GM04503 (cell line): ENCODE data around the gene SLC35D2.
"Not testable (repeated sequence)": the region's sequence is repeated elsewhere in the genome, so short reads cannot be mapped to it uniquely, and the experiment has no call there.

Experiments used
- DNase-seq: peaks from one replicate; pipeline ENCODE4 v3.0.0-alpha.2; 2012; ENCODE audit warnings: low read depth

The SLC35D2 gene

DNA sequence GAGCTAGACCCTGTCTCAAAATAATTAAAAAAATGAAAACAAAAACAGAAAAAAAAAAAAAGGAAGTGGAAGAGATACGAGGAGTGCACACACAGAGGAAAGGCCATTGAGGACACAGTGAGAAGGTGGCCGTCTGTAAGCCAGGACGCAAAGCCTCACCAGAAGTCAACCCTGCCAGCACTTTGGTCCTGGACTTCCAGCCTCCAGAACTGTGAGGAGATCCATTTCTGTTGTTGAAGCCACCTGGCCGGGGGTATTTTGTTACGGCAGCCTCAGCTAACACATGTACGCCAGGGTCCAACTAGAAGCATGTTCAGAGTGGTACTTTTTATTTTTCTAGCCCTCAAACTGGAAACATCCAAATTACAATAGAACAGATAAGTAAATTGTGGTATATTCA is 21.8 kb downstream of the SLC35D2 start:
- no peak for DNase-seq

DNA sequence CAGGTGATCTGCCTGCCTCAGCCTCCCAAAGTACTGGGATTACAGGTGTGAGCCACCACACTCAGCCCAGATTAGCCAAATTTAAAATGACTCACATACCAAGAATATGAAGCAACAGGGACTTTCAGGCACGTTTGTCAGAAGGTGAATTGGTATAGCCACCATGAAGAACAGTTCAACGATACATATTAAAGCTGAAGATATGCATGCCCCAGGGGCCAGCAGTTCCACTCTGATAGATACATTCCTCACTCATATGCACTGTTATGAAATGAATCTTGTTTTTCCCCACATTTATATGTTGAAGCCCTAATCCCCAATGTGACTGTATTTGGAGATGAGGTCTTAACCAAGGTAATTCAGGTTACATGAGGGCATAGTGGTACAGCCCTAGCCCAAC is 22.5 kb downstream of the SLC35D2 start:
- DNase-seq, result no peak

DNA sequence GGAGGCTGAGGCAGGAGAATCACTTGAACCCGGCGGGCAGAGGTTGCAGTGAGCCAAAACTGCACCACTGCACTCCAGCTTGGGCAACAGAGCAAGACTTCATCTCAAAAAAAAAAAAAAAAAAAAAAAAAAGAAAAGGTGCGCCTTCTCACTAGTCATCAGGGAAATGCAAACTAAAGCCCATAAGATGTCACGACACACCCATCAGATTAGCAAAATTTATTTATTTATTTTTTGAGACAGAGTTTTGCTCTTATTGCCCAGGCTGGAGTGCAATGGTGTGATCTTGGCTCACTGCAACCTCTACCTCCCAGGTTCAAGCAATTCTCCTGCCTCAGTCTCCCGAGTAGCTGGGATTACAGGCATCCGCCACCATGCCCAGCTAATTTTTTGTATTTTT is 23.0 kb downstream of the SLC35D2 start:
- DNase-seq, result not testable (repeated sequence)

DNA sequence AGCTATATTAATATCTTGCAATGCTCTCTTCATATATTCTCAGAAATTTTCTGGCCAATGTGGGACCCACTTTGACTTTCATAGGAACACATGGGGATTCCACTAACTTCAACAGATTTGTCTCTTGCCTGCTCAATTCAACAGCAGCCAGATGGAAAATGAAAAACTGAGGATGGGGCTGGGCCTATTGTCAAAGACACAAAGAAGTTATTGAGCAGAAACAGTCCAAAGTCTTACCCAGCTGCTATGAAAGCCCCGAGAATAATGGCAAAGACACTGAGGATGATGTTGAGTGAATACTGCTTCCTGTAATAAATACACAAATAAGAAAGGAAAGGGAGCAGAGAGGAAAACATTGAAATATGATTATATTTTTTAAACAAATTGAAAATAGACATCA is 32.6 kb downstream of the SLC35D2 start:
- no peak for DNase-seq

DNA sequence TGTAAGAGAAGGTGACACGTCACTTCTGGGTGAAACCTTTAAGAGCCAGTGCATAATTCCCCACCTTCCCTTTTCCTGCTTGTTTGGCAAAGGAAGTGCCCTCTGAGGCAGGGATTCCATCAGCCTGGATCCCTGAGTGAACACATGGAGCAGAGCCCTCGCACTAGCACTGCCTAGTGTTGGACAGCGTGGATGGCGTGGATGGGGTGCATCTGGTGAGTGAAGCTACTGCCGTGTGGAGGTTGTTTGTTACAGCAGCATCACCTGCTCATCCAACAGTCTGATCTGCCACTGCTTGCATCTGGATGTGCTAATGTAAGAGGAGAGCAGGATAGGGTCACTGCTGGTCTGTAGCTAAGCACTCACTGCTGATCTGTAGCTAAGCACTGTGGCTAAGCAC is 35.2 kb downstream of the SLC35D2 start:
- no peak for DNase-seq

DNA sequence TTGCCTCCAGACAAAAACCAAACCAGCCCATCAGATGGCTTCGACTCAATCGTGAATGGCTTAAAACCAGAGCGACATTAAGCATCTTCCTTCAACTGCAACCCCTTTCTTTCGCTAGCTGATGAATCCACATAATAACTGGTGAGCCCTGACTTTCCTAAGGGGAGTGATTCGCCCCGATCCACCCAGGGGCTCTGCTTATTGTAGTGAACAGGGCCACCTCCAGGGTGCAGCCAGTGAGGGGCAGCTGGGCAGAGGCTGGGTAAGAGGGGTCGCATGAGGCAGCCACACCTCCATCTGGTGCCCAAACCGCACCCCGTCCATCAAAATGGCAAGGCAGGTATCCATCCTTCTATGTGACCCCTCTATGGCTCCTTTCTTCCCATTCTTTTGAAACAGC is 38.0 kb downstream of the SLC35D2 start:
- no peak for DNase-seq

DNA sequence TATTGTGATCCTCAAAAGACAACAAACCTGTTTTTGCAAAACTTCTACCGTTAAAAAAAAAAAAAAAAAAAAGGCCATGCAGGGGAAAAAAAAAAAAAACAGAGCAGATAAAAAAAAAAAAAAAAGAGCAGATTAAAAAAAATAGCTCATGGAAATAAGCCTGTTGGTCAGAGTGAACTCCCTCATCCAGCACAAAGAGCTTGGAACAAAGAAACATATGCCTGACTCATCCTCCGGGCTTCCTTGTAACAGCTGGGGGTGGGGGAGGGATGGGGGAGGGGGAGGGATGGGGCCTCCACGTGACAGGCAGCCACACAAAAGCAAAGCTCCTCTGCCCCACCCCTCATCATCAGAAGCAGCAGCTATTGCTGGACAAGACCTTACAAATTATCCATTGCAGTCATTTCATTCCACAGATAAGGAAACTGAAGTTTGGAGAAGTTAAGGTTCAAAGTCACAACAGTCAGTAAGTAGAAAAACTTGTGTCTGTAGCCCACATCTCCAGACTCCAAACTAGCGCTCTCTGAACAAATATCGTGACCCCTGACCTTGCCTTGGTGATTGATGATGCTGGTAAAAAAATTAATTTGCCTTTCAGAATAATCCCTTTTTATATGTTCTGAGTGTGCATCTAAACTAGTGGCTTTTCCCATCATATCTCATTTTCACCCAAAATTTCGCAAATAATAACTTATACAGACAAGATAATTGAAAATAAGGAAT is 38.9 kb downstream of the SLC35D2 start:
- DNase-seq, result peak; percentile 54

DNA sequence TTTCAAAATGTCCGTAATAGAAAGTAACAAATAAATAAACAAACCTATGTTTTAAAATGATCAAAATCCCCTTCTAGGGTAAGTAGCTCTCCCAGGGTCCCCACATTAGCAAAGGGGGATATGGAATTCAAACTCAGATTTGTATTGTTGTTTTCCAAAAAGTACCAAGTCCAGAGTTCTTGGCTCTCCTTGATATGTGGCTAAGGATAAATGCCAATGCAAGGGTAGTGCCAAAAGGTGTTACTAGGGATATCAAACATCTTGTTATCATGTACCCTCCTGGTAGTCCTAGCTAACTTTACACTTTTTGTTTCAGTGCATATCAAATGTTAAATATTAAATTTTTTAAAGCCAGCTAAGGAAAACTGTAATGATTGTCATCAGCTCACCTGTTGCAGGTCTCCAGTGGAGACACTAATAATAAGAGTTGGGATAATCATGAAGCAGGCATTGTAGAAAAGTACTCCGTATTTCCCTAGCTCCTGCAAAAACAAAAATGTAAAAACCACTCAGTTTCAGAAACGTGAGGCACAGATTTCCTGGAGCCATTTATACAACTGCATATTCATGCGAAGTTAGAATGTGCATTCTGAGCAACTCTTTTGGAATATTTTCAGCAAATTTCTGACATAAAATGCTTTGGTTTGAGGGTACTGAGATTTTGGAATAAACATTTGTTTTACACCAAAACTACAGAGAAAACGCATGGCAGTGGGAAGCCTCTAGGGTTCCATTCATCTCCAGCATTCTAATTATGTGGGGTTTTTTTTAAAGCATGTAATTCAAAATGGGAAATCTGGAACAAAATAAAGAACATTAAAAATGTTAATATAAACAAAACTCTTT is 39.8 kb downstream of the SLC35D2 start:
- DNase-seq, result no peak

DNA sequence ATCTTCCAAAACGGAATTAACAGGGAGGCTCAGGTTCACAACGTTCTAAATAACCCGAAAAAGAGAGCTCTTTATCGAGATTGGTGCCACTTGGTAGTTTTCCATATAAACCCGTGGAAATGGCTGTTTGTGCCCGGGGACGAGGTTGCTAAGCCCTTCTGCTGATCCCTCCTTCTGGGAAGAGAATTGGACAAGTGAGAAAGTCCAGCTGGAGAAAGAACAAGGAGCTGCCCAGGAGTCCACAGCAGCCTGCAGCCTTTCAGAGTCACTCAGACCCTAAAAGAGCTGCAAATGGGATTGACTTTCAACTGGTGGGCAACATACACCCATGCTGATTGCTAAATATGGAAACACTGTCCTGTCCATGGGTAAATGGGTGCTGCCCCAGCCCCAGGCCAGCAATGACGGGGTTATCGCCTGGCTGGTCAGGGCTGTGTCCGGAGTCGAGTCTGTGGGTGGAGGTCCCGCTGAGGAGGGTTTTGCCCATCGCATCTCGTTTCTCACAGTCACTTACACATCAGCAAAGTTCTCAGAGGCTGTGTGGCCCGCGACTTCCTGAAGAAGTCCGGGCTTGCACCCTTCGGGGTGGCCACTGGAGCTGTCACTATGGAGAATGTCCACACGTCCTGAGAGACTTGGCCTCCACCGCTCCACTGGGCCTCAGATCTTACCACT is 40.8 kb downstream of the SLC35D2 start:
- DNase-seq, result no peak

DNA sequence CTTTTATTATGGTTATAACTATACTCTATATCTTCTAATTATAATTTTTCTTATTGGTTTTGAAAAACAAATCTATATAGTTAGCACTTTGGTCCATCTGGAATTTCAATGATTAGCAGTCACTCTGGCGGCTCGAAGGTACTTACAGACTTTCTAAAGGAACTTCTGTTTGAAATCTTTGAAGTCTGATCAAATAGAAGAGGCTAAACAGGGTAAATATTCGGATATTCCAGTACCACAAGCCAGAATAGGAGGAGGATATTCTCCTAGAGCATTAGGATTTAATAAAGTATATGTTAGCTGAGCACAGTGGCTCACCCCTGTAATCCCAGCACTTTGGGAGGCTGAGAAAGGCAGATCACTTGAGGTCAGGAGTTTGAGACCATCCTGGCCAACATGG is 42.8 kb downstream of the SLC35D2 start:
- no peak for DNase-seq

DNA sequence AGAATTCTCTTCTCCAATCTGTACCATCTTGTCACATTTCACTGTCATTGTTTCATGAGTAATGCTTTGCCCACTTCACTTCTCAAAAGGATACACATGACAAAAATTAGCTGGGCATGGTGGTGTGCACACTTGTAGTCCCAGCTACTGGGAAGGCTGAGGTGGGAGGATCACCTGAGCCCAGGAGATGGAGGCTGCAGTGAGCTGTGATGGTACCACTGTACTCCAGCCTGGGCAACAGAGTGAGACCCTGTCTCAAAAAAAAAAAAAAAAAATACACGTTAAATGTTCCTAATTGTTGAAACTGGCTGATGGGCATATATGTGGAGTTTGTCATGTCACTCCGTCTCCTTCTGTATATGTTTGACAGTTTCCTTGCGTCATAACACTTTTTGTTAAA is 45.2 kb downstream of the SLC35D2 start:
- no peak for DNase-seq

DNA sequence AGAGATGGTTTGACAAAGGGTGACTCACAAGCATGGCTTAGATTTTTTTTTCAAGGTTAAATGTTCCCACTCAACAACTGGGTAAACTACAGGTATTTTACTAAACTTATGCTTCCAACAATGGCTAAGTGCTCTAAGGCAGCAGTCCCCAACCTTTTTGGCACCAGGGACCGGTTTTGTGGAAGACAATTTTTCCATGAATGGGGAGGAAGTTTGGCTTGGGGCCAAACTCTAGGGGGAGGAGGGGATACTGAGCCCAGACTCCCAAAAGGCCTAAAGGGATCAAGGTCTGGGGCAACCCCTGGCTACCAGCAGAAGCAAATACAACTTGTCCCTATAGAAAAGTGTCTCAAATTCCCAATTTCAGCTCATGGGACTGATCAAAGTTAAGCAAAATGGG is 49.6 kb downstream of the SLC35D2 start:
- no peak for DNase-seq

DNA sequence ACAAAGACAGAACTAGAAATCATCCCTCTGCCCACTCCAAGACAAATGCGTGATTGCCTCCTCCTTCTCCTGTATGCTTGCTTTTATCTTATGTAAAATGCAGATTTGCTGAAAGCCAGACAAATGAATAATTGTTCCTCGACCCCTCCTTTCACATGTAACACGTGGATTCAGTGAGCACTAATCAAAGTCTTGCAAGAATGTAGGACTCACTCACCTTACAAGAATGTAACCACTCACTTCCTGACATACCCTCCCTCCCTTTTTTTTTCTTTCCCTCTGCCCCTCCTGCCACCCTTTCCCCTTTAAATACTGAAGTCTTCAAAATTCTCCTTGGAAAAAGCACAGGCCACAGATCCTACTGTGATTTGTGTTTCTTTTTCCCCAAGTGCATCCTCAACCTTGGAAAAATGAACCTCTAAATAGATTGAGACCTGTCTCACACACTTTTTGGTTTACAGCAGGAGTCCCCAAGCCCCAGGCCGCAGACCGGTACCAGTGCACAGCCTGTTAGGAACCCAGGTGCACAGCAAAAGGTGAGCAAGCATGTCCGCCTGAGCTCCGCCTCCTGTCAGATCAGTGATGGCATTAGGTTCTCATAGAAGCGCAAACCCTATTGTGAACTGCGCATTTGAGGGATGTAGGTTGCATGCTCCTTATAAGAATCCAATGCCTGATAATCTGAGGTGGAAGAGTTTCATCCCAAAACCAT is 52.1 kb downstream of the SLC35D2 start:
- DNase-seq, result no peak

DNA sequence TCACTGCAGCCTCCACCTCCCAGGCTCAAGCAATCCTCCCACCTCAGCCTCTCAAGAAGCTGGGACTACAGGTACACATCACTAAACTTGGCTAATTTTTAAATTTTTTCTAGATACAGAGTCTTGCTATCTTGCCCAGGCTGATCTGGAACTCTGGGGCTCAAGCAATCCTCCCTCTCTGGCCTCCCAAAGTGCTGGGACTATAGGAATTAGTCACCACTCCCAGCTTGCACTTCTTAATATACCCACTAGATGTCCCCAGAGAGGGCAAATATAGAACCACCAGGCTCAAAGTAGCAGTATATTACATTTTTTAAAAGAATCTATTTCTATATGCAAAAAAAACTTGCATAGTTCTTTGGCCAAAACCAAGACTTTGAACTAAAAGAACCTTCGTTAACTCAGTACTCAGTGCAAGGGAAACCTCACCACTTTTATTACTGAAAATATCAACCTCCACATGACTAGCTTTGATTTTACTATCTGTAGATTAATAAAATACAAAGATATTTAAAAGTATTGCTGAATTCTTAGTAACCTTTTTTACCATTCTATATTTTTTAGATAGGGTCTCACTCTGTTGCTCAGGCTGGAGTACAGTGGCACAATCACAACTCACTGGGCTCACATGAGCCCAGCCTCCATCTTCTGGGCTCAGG is 55.7 kb downstream of the SLC35D2 start:
- DNase-seq, result peak; percentile 16

DNA sequence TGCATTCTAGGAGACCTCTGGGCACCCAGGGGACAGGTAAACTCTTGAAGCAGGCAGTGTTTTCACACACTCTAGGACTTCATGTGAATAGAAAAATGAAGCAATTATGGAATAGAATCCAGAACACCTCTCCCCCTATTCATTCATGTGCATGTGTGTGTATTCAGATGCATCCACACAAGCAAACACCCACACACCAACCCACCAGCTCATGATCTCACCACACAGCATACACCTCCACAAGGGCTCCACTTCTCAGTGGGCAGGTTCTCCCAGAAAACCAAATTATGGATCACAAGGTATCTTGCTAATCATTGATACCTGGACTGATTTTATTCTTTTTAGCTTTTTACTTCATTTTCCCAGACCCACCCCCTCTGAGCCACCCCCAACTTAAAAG is 60.3 kb downstream of the SLC35D2 start:
- DNase-seq, result no peak

DNA sequence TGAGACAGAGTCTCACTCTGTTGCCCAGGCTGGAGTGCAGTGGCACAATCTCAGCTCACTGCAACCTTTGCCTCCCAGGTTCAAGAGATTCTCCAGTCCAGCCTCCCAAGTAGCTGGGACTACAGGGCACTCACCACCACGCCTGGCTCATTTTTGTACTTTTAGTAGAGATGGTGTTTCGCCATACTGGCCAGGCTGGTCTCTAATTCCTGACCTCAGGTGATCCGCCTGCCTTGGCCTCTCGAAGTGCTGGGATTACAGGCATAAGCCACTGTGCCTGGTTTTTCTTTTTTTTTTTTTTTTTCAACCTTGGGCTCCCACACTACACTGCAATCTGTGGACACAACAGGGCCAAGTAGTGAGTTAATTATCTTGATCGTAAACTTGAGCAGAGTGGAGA is 60.8 kb downstream of the SLC35D2 start:
- not testable (repeated sequence) for DNase-seq

DNA sequence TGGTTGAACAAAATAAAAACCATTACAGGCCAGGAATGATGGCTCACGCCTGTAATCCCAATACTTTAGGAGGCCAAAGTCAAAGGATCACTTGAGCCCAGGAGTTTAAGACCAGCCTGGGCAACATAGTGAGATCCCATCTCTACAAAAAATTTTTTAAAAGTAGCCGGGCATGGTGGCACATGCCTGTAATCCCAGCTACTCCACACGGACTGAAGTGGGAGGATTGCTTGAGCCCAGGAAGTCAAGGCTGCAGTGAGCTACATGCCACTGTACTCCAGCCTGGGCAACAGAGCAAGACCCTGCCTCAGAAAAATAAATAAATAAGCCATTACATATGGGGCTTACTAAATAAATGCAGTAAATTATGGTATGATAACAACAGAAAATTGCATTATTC is 61.3 kb downstream of the SLC35D2 start:
- DNase-seq, result not testable (repeated sequence)

DNA sequence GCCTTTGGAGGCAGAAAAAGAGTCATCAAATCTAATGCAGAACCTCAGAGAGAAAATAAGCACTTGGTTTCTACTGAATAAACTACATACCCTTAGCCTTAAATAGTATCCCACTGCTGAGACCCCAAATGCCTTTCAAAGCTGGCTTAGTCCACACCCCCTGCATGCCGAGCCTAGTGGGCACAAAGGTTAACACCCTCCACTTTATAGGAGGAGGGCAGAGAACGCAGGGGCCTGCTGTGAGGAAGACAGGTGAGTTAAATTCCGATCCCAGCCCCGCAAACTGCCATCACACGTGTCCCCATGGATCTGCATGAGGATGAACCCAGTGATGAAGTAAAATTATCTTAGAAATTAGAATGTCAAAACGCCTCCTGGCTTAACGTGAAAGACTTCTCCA is 62.0 kb downstream of the SLC35D2 start:
- no peak for DNase-seq

DNA sequence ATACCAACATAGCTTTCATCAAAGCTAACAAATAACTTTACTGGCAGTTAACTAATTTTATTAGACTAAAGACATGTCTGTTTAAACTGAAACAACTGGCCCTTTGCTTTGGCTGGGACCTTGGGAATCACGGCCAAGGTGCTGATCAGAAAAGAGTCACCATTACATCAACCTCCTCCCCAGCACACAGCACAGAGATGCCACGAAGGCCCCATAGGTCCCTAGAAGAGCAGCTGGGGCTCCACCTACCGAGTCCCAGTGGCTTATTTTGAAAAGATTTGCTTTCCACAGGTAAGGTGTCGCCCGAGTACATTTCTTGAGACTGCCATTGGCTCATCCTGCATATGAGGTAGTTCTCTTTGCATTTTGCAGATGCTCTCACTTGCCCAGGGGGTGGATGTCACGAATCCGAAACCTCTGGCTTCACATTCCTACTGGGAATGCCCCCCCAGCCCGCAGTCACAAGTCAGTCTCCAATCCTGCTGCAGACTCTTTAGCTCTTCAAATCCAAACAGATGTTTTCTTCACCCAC is 62.7 kb downstream of the SLC35D2 start:
- no peak for DNase-seq

DNA sequence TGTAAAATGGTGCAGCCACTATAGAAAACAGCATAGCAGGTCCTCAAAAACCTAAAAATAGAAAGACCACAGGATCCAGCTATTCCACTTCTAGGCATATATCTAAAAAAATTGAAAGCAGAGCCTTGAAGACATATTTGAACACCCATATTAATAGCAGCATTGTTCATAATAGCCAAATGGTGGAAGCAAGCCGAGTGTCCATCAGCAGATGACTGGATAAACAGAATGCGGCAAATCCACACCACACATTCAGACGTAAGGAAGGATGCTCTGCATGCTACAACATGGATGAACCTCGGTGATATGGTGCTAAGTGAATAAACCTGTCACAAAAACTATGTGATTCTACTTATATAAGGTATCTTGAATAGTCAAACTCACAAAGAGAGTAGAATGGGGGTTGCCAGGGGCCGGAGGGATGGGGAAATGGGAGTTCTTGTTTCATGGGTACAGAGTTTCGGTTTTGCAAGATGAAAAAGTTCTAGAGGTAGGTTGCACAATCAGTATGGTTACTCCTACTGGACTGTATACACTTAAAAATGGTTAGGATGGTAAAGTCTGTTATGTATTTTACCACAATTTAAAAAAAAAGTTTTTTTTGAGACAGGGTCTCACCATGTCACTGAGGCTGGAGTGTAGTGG is 64.5 kb downstream of the SLC35D2 start:
- no peak for DNase-seq

DNA sequence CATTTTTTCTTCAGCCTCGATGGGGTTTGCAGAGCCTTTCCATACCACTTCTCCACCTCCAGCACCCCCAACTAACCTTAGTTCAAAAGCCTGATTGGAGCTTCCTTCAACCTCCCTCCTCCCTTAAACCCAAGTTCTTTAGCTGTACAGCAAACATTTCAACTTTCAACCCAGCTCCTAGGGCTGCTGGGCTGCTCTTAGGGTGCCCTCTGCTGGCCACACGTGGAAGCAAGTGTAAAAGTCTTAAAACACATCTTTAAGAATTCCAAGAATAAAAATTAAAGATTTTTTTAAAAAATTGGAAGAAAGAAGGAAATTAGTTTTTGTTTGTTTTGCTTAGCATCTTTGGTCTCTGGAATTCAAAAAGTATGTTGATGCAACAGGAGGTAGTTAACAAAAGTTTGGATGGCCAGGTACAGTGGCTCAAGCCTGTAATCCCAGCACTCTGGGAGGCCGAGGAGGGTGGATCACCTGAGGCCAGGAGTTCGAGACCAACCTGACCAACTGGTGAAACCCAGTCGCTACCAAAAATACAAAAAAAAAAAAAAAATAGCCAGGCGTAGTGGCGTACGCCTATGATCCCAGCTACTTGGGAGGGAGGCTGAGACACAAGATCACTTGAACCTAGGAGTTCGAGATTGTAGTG is 66.1 kb downstream of the SLC35D2 start:
- DNase-seq, result no peak
